H9 (cell line): ENCODE measurements around the gene ADAMTS17. TPM values are rescaled to one million over a fixed set of nuclear protein-coding genes. Genes with fewer than 3 reads are reported as not detected.
"Not testable (repeated sequence)": the region's sequence is repeated elsewhere in the genome, so short reads cannot be mapped to it uniquely, and the experiment has no call there.

Source experiments
- DNase-seq: peaks from one replicate; pipeline ENCODE4 v3.0.0-alpha.2; 2017
- H2AFZ ChIP-seq: one replicate; pipeline ENCODE4 v1.6.1; 2013; ENCODE audit warnings: mild to moderate bottlenecking, low read length, control low read depth, moderate library complexity
- H2AK5ac ChIP-seq: 2 replicates; pipeline ENCODE4 v1.6.1; 2013; ENCODE audit warnings: low read length, control low read depth, mixed read lengths; ENCODE audit not compliant: insufficient read length
- H2BK120ac ChIP-seq: one replicate; pipeline ENCODE4 v1.6.1; 2013; ENCODE audit warnings: low read depth, mild to moderate bottlenecking, low read length, control low read depth, inconsistent platforms; ENCODE audit not compliant: poor library complexity, severe bottlenecking
- H2BK12ac ChIP-seq: 2 replicates; pipeline ENCODE4 v1.6.1; 2013; ENCODE audit warnings: low read length, control low read depth, mixed read lengths, low read depth; ENCODE audit not compliant: insufficient read length
- H2BK15ac ChIP-seq: 2 replicates; pipeline ENCODE4 v1.6.1; 2013; ENCODE audit warnings: low read depth, low read length, control low read depth
- H2BK20ac ChIP-seq: one replicate; pipeline ENCODE4 v1.6.1; 2013; ENCODE audit warnings: low read depth, mild to moderate bottlenecking, low read length, control low read depth, inconsistent platforms; ENCODE audit not compliant: poor library complexity, severe bottlenecking
- H2BK5ac ChIP-seq: 2 replicates; pipeline ENCODE4 v1.6.1; 2013; ENCODE audit warnings: low read length, control low read depth, mixed read lengths; ENCODE audit not compliant: insufficient read length
- H3K14ac ChIP-seq: 2 replicates; pipeline ENCODE4 v1.6.1; 2013; ENCODE audit warnings: low read length, control low read depth; ENCODE audit not compliant: insufficient read depth
- H3K18ac ChIP-seq: 2 replicates; pipeline ENCODE4 v1.6.1; 2013; ENCODE audit warnings: low read depth, mild to moderate bottlenecking, mixed read lengths, low read length, control low read depth; ENCODE audit not compliant: insufficient read length
- H3K23ac ChIP-seq: 2 replicates; pipeline ENCODE4 v1.6.1; 2013; ENCODE audit warnings: low read length, control low read depth, mixed read lengths, low read depth; ENCODE audit not compliant: insufficient read length
- H3K23me2 ChIP-seq: 2 replicates; pipeline ENCODE4 v1.6.1; 2013; ENCODE audit warnings: low read depth, mild to moderate bottlenecking, mixed read lengths, low read length, control low read depth; ENCODE audit not compliant: insufficient read length, poor library complexity, severe bottlenecking
- H3K27ac ChIP-seq: 2 replicates; pipeline ENCODE4 v1.5.1; 2013; ENCODE audit warnings: low read length, control low read depth, mixed read lengths, low read depth; ENCODE audit not compliant: insufficient read length
- H3K27me3 ChIP-seq: 2 replicates; pipeline ENCODE4 v1.6.1; 2013; ENCODE audit warnings: low read length, control low read depth, inconsistent platforms; ENCODE audit not compliant: insufficient read depth
- H3K4ac ChIP-seq: 2 replicates; pipeline ENCODE4 v1.6.1; 2013; ENCODE audit warnings: low read depth, mild to moderate bottlenecking, control low read depth, inconsistent platforms, low read length, moderate library complexity
- H3K4me1 ChIP-seq: 2 replicates; pipeline ENCODE4 v1.6.1; 2013; ENCODE audit warnings: low read length, control low read depth, inconsistent platforms; ENCODE audit not compliant: insufficient read depth
- H3K4me2 ChIP-seq: 2 replicates; pipeline ENCODE4 v1.6.1; 2013; ENCODE audit warnings: low read length, control low read depth, mixed read lengths; ENCODE audit not compliant: insufficient read length, insufficient read depth
- H3K56ac ChIP-seq: 2 replicates; pipeline ENCODE4 v1.6.1; 2013; ENCODE audit warnings: low read depth, mild to moderate bottlenecking, mixed read lengths, low read length, control low read depth; ENCODE audit not compliant: insufficient read length
- H3K79me1 ChIP-seq: 2 replicates; pipeline ENCODE4 v1.6.1; 2013; ENCODE audit warnings: low read depth, mild to moderate bottlenecking, moderate library complexity, low read length, control low read depth, inconsistent platforms; ENCODE audit not compliant: insufficient read depth, poor library complexity, severe bottlenecking
- H3K79me2 ChIP-seq: 2 replicates; pipeline ENCODE4 v1.6.1; 2013; ENCODE audit warnings: low read length, control low read depth, inconsistent platforms; ENCODE audit not compliant: insufficient read depth
- H3K9ac ChIP-seq: 2 replicates; pipeline ENCODE4 v1.6.1; 2013; ENCODE audit warnings: low read length, control low read depth, mixed read lengths; ENCODE audit not compliant: insufficient read length; ENCODE audit errors: extremely low read depth
- H3K9me3 ChIP-seq: one replicate; pipeline ENCODE4 v1.6.1; 2013; ENCODE audit warnings: low read depth, low read length, inconsistent platforms; ENCODE audit not compliant: control insufficient read depth
- H3T11ph ChIP-seq: one replicate; pipeline ENCODE4 v1.6.1; 2013; ENCODE audit warnings: mild to moderate bottlenecking, low read length, control low read depth, inconsistent platforms
- H4K20me1 ChIP-seq: one replicate; pipeline ENCODE4 v1.6.1; 2013; ENCODE audit not compliant: control insufficient read depth, insufficient read length, insufficient read depth
- H4K5ac ChIP-seq: 2 replicates; pipeline ENCODE4 v1.6.1; 2013; ENCODE audit warnings: low read depth, mild to moderate bottlenecking, mixed read lengths, low read length, control low read depth; ENCODE audit not compliant: insufficient read length
- H4K8ac ChIP-seq: replicated peaks from 2 replicates; pipeline ENCODE4 v1.6.1; 2013; ENCODE audit warnings: low read length, control low read depth, mixed read lengths, low read depth; ENCODE audit not compliant: insufficient read length
- H4K91ac ChIP-seq: 2 replicates; pipeline ENCODE4 v1.6.1; 2013; ENCODE audit warnings: low read depth, mild to moderate bottlenecking, moderate library complexity, mixed read lengths, low read length, control low read depth; ENCODE audit not compliant: insufficient read length
- H3K27ac Mint-ChIP-seq, 3 experiments: 2 replicates in 2 of 3; 3 replicates in 1 of 3; pipeline ENCODE4 v1.8.0; 2020 to 2021; ENCODE audit warnings: mixed read lengths in 3 of 3, mild to moderate bottlenecking in 1 of 3, moderate library complexity in 1 of 3
- H3K27me3 Mint-ChIP-seq: 2 replicates; pipeline ENCODE4 v1.8.0; 2021; ENCODE audit warnings: low read depth, mild to moderate bottlenecking, moderate library complexity, mixed read lengths
- H3K36me3 Mint-ChIP-seq, 3 experiments: 2 replicates in 2 of 3; 3 replicates in 1 of 3; pipeline ENCODE4 v1.8.0; 2020 to 2021; ENCODE audit warnings: low read depth in 3 of 3, mixed read lengths in 3 of 3; ENCODE audit not compliant: insufficient read depth in 1 of 3
- H3K4me1 Mint-ChIP-seq, 2 experiments: 2 replicates each; pipeline ENCODE4 v1.8.0; 2020; ENCODE audit warnings: mixed read lengths in 2 of 2
- H3K4me3 Mint-ChIP-seq, 2 experiments: 2 replicates in 1 of 2; 3 replicates in 1 of 2; pipeline ENCODE4 v1.8.0; 2020 to 2021; ENCODE audit warnings: mild to moderate bottlenecking in 2 of 2, mixed read lengths in 2 of 2, moderate library complexity in 1 of 2
- H3K9me3 Mint-ChIP-seq, 2 experiments: 2 replicates in 1 of 2; 3 replicates in 1 of 2; pipeline ENCODE4 v1.8.0; 2020; ENCODE audit warnings: mild to moderate bottlenecking in 2 of 2, mixed read lengths in 2 of 2, moderate library complexity in 1 of 2
- WGBS: extraction: QIAGEN DNeasy Blood & Tissue Kit; methylation state at CpG from one replicate; pipeline ENCODE4 v1.1.7; 2013; ENCODE audit warnings: missing lambda C conversion rate, low lambda C conversion rate, mixed read lengths; ENCODE audit not compliant: insufficient read length; ENCODE audit errors: extremely low coverage; 5-methylcytosine and 5-hydroxymethylcytosine counted together
- total RNA-seq: library from RNA; stranded (reverse); gene quantifications from 2 replicates; pipeline ENCODE4 v1.2.1, GENCODE V29; 2021
- TF ChIP-seq, protein P1 (sequence below): fragments of 200-600 bp; sonication (generic); conservative IDR thresholded peaks from 3 replicates; pipeline ENCODE4 v1.8.0; 2021; ENCODE audit warnings: antibody characterized with exemption, mild to moderate bottlenecking

ADAMTS17 gene
- total RNA-seq, 1 experiment from 2014 or later, result 2.9 TPM

DNA sequence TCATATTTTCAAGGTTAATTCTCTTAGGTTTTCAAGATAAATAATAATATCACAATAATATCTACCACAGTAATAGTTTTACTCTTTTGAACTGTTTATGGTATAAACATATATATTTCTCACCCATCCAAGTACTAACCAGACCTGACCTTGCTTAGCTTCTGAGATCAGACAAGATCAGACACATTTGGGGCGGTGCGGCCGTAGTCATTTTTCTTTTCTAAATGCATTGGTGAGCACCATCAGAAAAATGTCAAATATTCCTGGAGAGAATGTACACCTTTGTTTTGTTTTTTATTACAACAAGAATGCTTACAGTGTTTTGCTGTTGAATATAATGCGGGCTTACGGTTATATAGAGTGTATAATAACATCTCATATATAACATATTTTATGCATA lies 267.8 kb downstream of the ADAMTS17 start:
- Histone ChIP-seq H2BK20ac (no peak overlapping the region), H3K4ac (no peak overlapping the region), H3K79me1 (no peaks in the 10 kb centered on the region), H3K4me2 (no peak overlapping the region), H3K27me3 (no peaks in the 10 kb centered on the region), H3K27ac (no peak overlapping the region), H4K8ac (no peak overlapping the region), H3K4me1 (no peaks in the 10 kb centered on the region), H2AK5ac (no peak overlapping the region), H2BK120ac (no peak overlapping the region), H4K20me1 (no peaks in the 10 kb centered on the region), H3K9ac (no peak overlapping the region), H2BK12ac (no peak overlapping the region), H2BK5ac (no peak overlapping the region), H2AFZ (no peak overlapping the region), H3K79me2 (no peaks in the 10 kb centered on the region), H4K5ac (no peak overlapping the region), H3K23ac (no peak overlapping the region), H3T11ph (no peak overlapping the region), H3K23me2 (no peaks in the 10 kb centered on the region), H2BK15ac (no peak overlapping the region), H4K91ac (no peak overlapping the region), H3K9me3 (no peaks in the 10 kb centered on the region), H3K56ac (no peak overlapping the region), H3K18ac (no peak overlapping the region), H3K14ac (no peak overlapping the region)
- WGBS, result no CpG with 5 or more reads among the region's 5 CpGs
- DNase-seq, result no peak
- TF ChIP-seq, protein P1, sequence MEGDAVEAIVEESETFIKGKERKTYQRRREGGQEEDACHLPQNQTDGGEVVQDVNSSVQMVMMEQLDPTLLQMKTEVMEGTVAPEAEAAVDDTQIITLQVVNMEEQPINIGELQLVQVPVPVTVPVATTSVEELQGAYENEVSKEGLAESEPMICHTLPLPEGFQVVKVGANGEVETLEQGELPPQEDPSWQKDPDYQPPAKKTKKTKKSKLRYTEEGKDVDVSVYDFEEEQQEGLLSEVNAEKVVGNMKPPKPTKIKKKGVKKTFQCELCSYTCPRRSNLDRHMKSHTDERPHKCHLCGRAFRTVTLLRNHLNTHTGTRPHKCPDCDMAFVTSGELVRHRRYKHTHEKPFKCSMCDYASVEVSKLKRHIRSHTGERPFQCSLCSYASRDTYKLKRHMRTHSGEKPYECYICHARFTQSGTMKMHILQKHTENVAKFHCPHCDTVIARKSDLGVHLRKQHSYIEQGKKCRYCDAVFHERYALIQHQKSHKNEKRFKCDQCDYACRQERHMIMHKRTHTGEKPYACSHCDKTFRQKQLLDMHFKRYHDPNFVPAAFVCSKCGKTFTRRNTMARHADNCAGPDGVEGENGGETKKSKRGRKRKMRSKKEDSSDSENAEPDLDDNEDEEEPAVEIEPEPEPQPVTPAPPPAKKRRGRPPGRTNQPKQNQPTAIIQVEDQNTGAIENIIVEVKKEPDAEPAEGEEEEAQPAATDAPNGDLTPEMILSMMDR, result no peak
- H3K4me1 Mint-ChIP-seq, result no peaks in the 10 kb centered on the region
- peaks cover 5% of the 10 kb centered on the region for H3K27me3 Mint-ChIP-seq
- H3K4me3 Mint-ChIP-seq, result no peak overlapping the region
- H3K36me3 Mint-ChIP-seq, result peaks cover 0 to 2% (median 0%) of the 10 kb centered on the region in 3 experiments; a peak in 1 of 7 replicates
- H3K9me3 Mint-ChIP-seq, result peaks cover 0 to 3% of the 10 kb centered on the region in 2 experiments; a peak in 3 of 5 replicates
- H3K27ac Mint-ChIP-seq, result no peak overlapping the region

DNA sequence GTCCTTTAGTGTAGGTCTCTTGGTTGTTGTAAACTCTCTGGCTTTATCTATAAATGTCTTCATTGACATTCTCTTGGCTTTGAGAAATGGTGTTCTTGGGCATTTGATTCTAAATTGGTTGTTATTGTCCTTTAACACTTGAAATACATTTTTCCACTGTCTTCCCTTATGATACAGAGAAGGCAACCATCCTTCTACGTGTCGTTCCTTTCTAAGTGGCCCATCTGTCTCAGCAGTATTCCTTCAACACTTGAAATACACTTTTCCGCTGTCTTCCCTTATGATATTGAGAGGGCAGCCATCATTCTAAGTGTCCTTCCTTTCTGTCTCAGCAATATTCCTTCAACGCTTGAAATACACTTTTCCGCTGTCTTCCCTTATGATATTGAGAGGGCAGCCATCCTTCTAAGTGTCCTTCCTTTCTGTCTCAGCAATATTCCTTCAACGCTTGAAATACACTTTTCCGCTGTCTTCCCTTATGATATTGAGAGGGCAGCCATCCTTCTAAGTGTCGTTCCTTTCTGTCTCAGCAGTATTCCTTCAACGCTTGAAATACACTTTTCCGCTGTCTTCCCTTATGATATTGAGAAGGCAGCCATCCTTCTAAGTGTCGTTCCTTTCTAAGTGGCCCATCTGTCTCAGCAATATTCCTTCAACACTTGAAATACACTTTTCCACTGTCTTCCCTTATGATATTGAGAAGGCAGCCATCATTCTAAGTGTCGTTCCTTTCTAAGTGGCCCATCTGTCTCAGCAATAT lies 275.1 kb downstream of the ADAMTS17 start:
- Mint-ChIP-seq H3K9me3 (peaks cover 17 to 20% of the 10 kb centered on the region in 2 experiments; a peak in 4 of 5 replicates), H3K36me3 (peaks cover 4 to 15% (median 8%) of the 10 kb centered on the region in 3 experiments; a peak in 5 of 7 replicates), H3K27me3 (peaks cover 12% of the 10 kb centered on the region)
- not testable (repeated sequence) for H3K18ac ChIP-seq, H3K4me2 ChIP-seq, H3K27ac ChIP-seq, H2AK5ac ChIP-seq, H3K4me1 Mint-ChIP-seq, H4K91ac ChIP-seq, H3K4me3 Mint-ChIP-seq, H4K8ac ChIP-seq, H2AFZ ChIP-seq, H3K23ac ChIP-seq, H3T11ph ChIP-seq, H2BK5ac ChIP-seq, H2BK20ac ChIP-seq, H3K27me3 ChIP-seq, H3K56ac ChIP-seq, H3K4me1 ChIP-seq, H4K5ac ChIP-seq, H4K20me1 ChIP-seq, H3K4ac ChIP-seq, H3K9ac ChIP-seq, DNase-seq, H2BK120ac ChIP-seq, H3K23me2 ChIP-seq, H3K79me1 ChIP-seq, H3K27ac Mint-ChIP-seq, H3K79me2 ChIP-seq, H3K9me3 ChIP-seq, H2BK12ac ChIP-seq, H2BK15ac ChIP-seq, H3K14ac ChIP-seq
- no CpG with 5 or more reads among the region's 12 CpGs for WGBS
